ENCODE data around the gene PKIB.

PKIB gene

DNA sequence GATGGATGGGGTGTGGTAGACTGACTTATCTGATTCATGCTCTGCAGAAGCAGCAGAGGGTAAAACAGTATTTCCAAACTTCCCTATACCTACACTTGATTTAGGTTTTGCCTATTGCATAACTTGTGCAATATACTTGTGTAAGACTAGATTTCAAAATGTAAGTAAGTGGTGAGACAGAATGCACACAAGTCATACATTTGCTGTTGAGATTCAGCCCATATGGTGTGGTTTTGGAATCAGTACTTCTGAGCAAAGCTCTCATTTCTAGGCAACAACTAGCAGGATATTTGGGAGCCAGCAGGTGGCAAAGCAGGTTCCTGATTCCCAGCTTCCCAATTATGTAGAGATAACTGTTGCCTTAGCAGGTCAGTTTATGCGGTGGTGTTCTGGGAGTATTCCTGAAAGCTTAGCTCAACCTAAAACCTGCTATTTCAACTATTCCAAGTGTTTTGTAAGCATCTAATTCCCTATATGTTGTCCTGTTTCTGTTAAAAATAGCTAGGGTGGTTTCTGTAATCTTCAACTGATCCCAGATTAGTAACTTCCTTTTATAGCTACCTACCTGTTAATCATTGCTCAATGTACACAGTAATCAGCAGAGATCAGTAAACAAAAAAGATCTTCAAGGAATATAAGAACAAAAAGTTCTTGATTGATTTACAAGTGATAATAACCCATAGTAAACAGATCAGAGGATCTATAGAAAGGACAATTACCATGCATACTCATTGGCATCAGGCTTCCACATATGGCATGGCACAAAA, 160.8 kb downstream of the PKIB start:
- in situ Hi-C loops (cut with HindIII; ENCODE audit: low sequenced_read_pairs), result no loop called here
- DNase-seq (ENCODE audit: low read depth), result no peak
- TF ChIP-seq, protein P1, sequence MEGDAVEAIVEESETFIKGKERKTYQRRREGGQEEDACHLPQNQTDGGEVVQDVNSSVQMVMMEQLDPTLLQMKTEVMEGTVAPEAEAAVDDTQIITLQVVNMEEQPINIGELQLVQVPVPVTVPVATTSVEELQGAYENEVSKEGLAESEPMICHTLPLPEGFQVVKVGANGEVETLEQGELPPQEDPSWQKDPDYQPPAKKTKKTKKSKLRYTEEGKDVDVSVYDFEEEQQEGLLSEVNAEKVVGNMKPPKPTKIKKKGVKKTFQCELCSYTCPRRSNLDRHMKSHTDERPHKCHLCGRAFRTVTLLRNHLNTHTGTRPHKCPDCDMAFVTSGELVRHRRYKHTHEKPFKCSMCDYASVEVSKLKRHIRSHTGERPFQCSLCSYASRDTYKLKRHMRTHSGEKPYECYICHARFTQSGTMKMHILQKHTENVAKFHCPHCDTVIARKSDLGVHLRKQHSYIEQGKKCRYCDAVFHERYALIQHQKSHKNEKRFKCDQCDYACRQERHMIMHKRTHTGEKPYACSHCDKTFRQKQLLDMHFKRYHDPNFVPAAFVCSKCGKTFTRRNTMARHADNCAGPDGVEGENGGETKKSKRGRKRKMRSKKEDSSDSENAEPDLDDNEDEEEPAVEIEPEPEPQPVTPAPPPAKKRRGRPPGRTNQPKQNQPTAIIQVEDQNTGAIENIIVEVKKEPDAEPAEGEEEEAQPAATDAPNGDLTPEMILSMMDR (IDR thresholded peaks at IDR 0.05; ENCODE audit: low read depth, low read length, missing control alignments), result no peak

DNA sequence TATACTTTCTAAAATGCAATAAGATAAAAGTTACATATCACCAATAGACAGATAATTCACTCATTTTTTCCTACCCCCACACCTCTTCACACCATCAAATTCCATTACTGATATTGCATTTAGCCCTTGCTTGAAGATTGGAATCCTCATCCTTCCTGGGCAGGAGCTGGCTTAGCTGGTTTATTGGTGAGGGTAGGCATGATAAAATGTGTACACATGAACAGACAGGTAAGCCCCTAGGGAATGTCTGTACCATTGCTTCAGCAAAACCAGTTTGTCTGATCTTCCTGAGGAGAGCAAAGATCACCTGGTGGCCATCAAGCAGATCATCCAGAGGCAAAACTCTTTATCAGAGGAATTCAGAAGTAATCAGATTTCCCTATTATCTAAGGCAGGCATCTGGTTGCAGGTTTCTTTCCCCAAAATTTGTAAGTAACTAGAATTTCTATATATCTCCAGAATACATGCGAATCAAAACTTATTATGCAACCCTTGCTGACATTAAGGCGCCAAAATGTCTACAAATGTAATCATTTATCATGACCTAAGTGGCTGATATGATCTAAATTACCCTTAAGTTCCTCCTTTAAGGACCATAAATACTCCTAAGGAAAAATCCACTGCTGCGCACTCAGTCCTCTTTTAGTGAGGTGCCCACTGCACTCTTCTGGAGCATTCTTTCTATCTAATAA, 162.7 kb downstream of the PKIB start:
- no peak for DNase-seq (ENCODE audit: low read depth)
- TF ChIP-seq, protein P1 (IDR thresholded peaks at IDR 0.05; ENCODE audit: low read depth, low read length, missing control alignments), result no peak
- in situ Hi-C loops (cut with HindIII; ENCODE audit: low sequenced_read_pairs), result no loop called here
- H3K4me3 ChIP-seq (ENCODE audit: low read depth, low read length), result no peak overlapping the region

More for the DNA sequence above, 160.8 kb downstream of the PKIB start:
- no peak overlapping the region for H3K4me3 ChIP-seq (ENCODE audit: low read depth, low read length)

All from astrocyte of the cerebellum (primary cell).